Calu3 (cell line): ENCODE measurements around the gene EFR3B. TPM values are rescaled to one million over a fixed set of nuclear protein-coding genes. Genes with fewer than 3 reads are reported as not detected.

Source experiments
- BruUV-seq: library from RNA; stranded (reverse); fragments of 400-500 nt; replicated peaks from 2 replicates; lab custom pipeline; 2021; lab: Mats Ljungman, UMichigan
- CTCF ChIA-PET: fragments of 300-600 bp; sonication (Branson Sonifier 250); formaldehyde crosslinking; loops from one replicate; lab custom pipeline; 2022; ENCODE audit warnings: antibody characterized with exemption; lab: Charles Lee
- DNase-seq: peaks from one replicate; pipeline ENCODE4 v3.0.0; 2022
- H3K27ac Mint-ChIP-seq: one replicate; pipeline ENCODE4 v1.8.0; 2022; ENCODE audit warnings: mixed read lengths; ENCODE audit not compliant: unreplicated experiment
- H3K27me3 Mint-ChIP-seq: one replicate; pipeline ENCODE4 v1.8.0; 2022; ENCODE audit warnings: mixed read lengths; ENCODE audit not compliant: unreplicated experiment
- H3K36me3 Mint-ChIP-seq: one replicate; pipeline ENCODE4 v1.8.0; 2022; ENCODE audit warnings: mild to moderate bottlenecking, moderate library complexity, mixed read lengths; ENCODE audit not compliant: insufficient read depth, unreplicated experiment
- H3K4me1 Mint-ChIP-seq: one replicate; pipeline ENCODE4 v1.8.0; 2022; ENCODE audit warnings: mild to moderate bottlenecking, low read depth, mixed read lengths; ENCODE audit not compliant: unreplicated experiment
- H3K4me3 Mint-ChIP-seq: one replicate; pipeline ENCODE4 v1.8.0; 2022; ENCODE audit warnings: mild to moderate bottlenecking, low read depth, moderate library complexity, mixed read lengths; ENCODE audit not compliant: unreplicated experiment
- H3K9me3 Mint-ChIP-seq: one replicate; pipeline ENCODE4 v1.8.0; 2022; ENCODE audit warnings: low read depth, mixed read lengths; ENCODE audit not compliant: unreplicated experiment
- intact Hi-C: fragments of 100-400 bp; cut with micrococcal nuclease; formaldehyde crosslinking; loops from one replicate; pipeline ENCODE4 v1.10.0; 2022; ENCODE audit not compliant: unreplicated experiment
- total RNA-seq: library from RNA; stranded (reverse); gene quantifications from 2 replicates; pipeline ENCODE4 v1.2.3, GENCODE V29; 2022
- TF ChIP-seq, protein P1 (sequence below): fragments of 200-600 bp; IDR thresholded peaks from one replicate; pipeline ENCODE4 v1.8.0; 2022; ENCODE audit warnings: antibody characterized with exemption; ENCODE audit not compliant: unreplicated experiment

EFR3B gene
- total RNA-seq, 1 experiment from 2014 or later, result 0.17 TPM

DNA sequence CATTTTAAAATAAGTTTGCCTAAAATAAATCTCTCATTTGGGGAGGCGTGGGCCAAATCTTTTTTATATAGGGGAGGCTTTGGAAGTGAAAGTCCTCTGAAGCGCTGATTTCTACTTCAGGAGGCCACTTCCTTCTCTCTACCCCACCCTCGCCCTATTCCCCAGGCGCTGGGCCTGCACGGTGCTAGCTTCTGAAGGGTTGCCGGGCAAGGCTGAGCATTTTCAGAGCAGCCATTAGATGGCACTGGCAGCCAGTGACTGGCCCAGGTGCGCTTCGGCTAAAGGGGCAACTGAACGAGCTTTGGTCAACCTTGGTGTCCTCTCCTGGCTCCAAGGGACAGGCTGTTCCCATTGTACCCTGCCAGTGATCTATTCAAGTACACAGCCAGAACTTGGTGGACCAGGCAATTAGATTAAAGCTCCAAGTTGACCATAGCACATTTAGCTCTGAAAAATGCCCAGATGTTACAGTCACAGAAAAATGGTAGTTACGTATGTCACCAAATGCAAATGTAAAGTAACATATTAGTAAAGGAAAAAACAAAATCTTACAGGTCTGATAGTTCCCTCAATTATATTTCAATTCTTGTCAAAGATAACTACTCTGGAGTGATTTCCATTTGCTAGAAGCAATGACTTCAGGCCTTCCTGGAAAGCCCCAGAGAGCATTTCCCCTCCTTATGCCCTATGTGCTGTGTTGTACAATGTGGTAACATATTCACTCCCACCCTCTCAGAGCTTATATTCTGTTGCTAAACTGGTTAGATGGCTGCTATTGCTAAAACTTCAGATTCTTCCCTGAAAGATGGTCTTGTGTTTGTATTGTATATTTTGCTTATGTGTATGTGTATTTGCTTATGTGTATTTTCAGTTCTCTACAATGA is 124.4 kb downstream of the EFR3B start:
- no peaks in the 10 kb centered on the region for H3K4me1 Mint-ChIP-seq
- BruUV-seq, result no TSS peak
- H3K27ac Mint-ChIP-seq, result no peak overlapping the region
- H3K4me3 Mint-ChIP-seq, result no peak overlapping the region
- peaks cover 91% of the 10 kb centered on the region for H3K27me3 Mint-ChIP-seq
- DNase-seq, result peak; percentile 67
- H3K9me3 Mint-ChIP-seq, result no peaks in the 10 kb centered on the region
- CTCF ChIA-PET, result interaction anchor here (0.6 to 1.8 kb wide), 7 partner anchors 10 to 143 kb away, joined by 3 to 12 read pairs (median 4); no protein-coding TSS in a partner anchor
- no peaks in the 10 kb centered on the region for H3K36me3 Mint-ChIP-seq
- TF ChIP-seq, protein P1, sequence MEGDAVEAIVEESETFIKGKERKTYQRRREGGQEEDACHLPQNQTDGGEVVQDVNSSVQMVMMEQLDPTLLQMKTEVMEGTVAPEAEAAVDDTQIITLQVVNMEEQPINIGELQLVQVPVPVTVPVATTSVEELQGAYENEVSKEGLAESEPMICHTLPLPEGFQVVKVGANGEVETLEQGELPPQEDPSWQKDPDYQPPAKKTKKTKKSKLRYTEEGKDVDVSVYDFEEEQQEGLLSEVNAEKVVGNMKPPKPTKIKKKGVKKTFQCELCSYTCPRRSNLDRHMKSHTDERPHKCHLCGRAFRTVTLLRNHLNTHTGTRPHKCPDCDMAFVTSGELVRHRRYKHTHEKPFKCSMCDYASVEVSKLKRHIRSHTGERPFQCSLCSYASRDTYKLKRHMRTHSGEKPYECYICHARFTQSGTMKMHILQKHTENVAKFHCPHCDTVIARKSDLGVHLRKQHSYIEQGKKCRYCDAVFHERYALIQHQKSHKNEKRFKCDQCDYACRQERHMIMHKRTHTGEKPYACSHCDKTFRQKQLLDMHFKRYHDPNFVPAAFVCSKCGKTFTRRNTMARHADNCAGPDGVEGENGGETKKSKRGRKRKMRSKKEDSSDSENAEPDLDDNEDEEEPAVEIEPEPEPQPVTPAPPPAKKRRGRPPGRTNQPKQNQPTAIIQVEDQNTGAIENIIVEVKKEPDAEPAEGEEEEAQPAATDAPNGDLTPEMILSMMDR, result no peak
- intact Hi-C loops, result loop anchor here (1.0 to 2.0 kb wide), 2 partner anchors 30 to 63 kb away; no protein-coding TSS in a partner anchor

GRCh38 chr2:25168256-25169072 is 126.6 kb downstream of the EFR3B start, which contains the start of gene POMC:
TSS of gene POMC (minus strand) at chr2:25168580. CDS start at chr2:25164772, 3,808 bp downstream.
- H3K27me3 Mint-ChIP-seq, result peaks cover 99% of the 10 kb centered on the region
- intact Hi-C loops, result no loop called here
- CTCF ChIA-PET, result interaction anchor here (0.7 to 1.1 kb wide), 2 partner anchors 27 to 29 kb away, joined by 3 to 6 read pairs; no protein-coding TSS in a partner anchor
- H3K4me1 Mint-ChIP-seq, result no peaks in the 10 kb centered on the region
- peak within 1 kb of the TSS; percentile 61 for H3K4me3 Mint-ChIP-seq
- H3K27ac Mint-ChIP-seq, result no peak within 1 kb of the TSS
- H3K9me3 Mint-ChIP-seq, result no peaks in the 10 kb centered on the region
- TF ChIP-seq, protein P1, result no peak
- no TSS peak for BruUV-seq
- no peaks in the 10 kb centered on the region for H3K36me3 Mint-ChIP-seq
- peak; percentile 17 for DNase-seq

- intact Hi-C loops, result no loop called here
- Mint-ChIP-seq H3K27me3 (peaks cover 99% of the 10 kb centered on the region), H3K4me3 (peak overlapping the region; percentile 61), H3K36me3 (no peaks in the 10 kb centered on the region), H3K27ac (no peak overlapping the region), H3K9me3 (no peaks in the 10 kb centered on the region), H3K4me1 (no peaks in the 10 kb centered on the region)
- no peak for DNase-seq
- TF ChIP-seq, protein P1, result no peak
- BruUV-seq, result no TSS peak
- CTCF ChIA-PET, result no interaction called here
These were observed 127.2 kb downstream of the EFR3B start for GRCh38 chr2:25169073-25169470.

DNA sequence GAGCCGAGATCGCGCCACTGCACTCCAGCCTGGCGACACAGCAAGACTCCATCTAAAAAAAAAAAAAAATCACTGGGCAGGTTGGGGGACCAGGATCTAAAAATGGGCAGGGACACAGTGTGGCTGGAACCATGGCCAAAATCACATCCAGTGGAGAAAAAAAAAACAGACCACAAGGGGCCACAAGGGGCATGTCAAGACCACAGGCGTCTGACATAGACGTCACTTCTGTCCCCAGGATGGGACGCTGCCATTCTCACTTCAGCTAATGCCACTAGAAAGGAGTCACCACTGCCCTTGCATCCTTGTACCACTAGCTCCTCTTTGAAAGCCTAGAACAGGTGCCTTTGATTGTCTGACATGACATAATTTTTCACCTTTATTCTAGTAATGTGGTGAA is 129.0 kb downstream of the EFR3B start:
- peaks cover 98% of the 10 kb centered on the region for H3K27me3 Mint-ChIP-seq
- CTCF ChIA-PET, result no interaction called here
- intact Hi-C loops, result no loop called here
- H3K4me1 Mint-ChIP-seq, result no peaks in the 10 kb centered on the region
- no peaks in the 10 kb centered on the region for H3K36me3 Mint-ChIP-seq
- H3K27ac Mint-ChIP-seq, result no peak overlapping the region
- no TSS peak for BruUV-seq
- no peak overlapping the region for H3K4me3 Mint-ChIP-seq
- H3K9me3 Mint-ChIP-seq, result no peaks in the 10 kb centered on the region
- DNase-seq, result no peak
- TF ChIP-seq, protein P1, result no peak
